OCI-M1 (cell line): ENCODE measurements around the gene KISS1.

Experiments
- DNase-seq: peaks from one replicate; lab custom pipeline; 2025; lab: John Stamatoyannopoulos, UW

The KISS1 gene

DNA sequence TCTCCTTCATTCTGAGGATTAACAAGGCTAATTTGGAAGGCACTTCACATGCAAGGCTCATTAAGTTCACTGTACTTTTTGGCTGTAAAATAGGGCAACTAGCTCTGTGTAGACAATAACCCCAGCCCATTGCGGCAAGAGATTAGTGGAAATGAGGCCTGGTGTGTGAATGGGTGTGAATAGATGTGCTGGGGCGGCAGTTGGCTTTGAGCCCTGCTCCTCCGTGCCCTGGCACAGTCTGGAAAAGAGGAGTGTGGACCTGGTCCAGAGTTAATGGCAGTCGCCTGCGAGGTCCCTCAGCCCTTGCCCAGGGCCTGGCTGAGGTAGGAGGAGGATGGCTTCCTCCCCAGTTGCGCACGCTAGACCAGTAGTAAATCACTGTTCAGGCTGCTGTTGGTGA is 4.8 kb downstream of the KISS1 start:
- DNase-seq: no peak

DNA sequence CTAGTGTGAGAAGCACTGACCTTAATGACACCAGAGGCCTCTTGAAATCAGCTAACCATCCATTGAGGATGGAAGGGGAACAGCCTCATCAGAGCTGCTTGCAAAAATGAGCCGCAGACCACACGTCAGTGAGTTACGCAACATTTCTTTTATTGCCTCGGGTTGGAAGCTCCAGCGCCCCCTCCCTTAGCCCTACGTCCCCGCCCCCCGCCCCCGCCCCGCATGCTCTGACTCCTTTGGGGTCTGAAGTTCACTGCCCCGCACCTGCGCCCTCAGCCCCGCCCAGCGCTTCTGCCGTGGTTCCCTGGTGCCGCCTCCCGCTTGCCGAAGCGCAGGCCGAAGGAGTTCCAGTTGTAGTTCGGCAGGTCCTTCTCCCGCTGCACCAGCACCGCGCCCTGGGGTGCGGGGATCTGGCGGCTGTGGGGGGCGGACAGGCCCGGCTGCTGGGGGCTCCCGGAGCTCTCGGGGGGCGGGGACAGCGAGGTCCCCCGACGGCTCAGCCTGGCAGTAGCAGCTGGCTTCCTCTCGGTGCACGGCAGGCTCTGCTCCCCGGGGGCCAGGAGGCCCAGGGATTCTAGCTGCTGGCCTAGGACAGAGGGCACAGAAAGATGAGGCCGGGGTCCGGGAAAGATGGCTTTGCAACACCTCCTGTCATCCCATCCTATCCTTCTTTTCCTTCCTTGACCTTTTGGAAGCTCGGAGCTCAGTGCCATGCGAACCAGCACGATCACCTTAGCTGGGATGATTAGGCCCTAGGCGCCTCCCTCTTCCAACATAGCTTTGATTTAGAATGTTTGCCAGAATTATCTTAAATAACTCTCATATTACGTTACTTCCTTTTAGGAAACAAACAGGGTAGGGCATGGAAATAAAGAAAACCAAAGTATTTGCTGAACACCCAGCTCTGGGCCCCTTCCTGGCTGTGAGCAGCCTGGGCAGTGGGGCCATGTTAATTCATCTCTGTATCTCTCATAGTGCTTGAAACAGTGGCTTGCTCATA is 5.8 kb downstream of the KISS1 start:
- DNase-seq: peak; percentile 59

DNA sequence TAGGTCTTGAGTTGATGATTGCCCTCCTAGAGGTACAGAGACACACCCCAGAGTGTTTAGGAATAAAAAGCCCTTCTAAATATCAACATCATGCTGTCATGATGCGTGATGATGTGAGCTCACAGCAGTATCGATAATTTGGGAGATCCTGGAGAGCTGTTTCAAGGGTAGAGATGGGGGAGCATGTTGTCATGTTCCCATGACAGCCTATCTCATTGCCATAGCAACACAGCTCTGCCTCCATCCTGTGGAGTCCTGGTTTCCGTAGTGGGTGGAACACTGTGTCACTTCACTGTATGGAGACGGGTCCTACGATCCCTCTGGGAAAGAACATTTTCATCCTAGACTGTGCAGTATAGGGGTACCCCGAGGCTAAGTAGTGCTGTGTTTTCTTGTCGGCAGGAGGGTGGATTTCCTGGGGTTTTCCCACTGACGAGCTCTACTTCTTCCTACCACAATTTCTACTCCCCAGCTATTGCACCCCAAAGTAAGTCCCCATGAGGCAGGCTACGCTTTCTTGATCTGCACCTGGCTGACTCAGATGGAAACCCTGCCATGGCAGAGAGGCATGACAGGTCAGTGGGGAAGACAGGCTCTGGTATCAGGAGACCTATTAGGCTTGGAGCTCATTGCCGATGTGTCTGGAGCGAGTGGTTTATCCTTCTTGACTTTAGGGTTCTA is 7.2 kb downstream of the KISS1 start:
- no peak for DNase-seq

DNA sequence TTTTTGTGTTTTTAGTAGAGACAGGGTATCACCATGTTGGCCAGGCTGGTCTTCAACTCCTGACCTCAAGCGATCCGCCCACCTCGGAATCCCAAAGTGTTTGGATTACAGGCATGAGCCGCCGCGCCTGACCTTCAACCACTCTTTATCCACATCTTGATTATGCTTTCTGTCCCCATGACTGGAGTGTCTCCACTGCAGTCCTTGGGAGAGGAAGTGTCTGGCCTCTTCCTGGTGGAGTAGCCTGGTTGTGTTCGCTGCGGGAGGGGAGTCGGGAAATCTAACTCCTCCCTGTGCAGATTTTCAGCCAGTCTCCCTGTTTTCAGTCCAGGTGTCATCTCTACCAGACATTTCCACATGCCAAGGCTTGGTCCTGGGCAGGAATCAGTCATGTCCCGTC is 9.7 kb downstream of the KISS1 start:
- DNase-seq: no peak

DNA sequence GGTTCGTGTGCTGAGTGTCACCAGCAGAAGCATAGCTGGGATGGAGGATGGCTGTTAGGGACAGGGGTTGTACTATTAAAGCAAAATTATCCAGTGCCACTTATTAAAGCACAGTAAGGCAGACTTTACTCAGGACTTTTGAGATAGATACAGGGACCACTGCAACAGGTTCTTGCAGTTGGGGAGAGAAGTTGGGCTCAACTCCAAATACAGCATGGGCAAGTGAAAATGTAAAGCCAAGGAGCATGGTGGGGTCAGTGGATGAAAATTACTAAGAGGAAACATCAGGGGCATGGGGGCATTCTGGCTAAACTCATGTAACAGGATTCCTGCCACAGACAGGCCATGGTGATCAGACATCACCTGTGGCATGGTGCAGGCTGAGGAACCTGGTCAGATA is 15.2 kb downstream of the KISS1 start:
- DNase-seq: no peak

DNA sequence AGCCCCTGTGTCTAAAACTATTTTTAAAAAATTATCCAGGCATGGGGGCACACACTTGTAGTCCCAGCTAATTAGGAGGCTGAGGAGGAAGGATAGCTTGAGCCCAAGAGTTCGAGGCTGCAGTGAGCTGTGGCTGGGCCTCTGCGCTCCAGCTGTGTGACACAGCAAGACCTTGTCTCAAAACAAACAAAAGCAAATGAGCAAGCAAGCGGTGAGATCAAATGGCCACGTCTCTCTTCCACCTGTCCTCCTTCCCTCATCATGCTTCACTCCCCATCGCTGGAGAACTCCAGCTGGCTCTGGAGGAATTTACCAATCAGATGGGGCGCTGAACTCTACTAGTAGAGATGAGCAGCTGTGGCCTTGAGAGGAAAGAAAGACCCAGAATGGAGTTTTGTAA is 16.2 kb downstream of the KISS1 start:
- no peak for DNase-seq

DNA sequence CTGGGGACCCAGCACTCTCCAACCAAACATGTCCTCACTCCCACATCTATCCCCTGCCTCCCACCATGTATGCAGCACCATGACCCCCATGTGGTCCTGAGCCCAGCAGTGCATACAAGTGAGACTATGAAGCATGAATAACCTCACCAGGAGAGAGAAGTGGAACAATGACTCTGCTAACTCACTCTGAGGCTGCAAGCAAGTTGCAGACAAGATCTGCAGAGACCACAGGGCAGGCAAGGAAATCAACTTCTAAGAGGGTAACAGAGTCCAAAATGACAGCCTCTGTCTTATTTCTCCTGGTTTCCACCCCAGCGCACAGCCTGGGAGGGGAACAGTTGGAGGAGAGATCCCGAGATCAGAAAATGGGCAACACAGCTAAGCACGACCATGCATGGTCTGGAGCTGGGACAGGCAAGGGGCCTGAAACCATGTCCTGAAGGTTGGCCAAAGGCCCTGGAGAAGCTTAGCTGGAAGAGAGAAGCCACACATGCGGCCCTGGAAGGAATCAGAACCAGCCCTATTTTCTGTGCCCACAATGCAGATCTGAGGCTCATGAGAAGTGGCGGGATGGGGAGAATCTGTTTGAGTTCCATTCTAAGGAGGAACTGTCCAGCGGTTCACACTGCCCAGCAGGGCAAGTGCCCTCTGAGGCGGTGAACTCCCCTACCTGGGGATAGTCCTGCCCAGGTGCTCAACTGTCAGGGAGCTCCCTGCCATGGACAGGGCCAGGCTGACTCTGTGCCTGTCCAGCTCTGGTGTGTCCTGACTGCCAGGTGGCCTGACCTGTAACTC is 17.6 kb downstream of the KISS1 start:
- peak; percentile 71 for DNase-seq

DNA sequence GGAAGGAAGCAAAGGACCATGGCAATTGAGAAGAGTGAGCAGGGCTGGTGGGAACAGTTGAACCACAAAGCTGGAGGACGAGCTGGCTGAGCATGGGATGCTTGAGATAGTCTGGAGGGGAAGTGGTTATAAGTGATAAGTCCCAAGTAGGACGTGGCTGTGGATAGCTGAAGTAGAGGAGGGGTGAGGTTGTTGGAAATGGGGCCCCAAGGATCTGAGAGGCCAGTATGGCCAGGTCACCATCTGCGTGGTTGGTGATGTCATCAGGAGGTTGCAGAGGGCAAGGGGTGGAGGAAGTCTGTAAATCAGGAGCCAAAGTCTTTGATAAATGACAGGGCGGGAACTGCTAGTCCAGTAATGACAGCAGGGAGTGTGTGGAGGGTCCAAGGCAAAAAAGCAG is 19.2 kb downstream of the KISS1 start:
- DNase-seq: peak; percentile 98

DNA sequence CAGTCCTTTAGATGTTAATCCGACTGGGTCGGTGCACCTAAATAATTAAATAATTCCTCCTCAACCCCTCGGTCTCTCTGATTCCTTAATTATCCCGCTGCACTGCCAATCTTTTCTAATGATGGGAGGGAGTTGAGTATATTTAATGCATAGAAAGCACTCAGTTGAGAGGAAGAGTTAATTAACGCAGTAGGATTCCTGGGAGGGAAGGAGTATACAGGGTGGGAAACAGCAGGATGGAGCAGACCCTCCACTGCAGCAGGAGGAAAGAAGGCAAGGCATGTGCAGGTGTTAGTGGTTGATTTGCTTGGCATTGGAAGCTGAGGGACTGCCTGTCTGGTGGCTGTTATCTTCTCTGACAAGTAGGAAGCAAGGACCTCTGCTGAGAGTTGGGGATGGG is 20.2 kb downstream of the KISS1 start:
- DNase-seq: peak; percentile 62

DNA sequence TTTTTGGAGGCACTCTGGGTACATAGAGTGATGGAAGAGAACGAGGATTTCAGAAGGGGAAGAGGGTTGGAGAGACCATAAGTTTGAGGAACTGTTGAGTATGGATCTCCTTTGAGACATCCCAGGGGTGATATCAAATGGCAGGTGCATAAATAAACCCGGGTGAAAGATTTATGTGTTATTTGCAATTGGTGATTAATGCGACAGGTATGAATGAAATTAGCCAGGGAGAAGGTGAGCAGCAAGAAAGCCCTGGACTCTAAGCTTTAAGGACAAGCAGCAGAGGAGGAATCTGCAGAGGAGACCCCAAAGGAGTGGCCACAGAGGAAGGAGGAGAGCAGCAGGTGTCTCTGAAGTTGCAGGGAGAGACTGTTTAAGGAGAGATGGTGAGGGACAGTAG is 21.3 kb downstream of the KISS1 start:
- no peak for DNase-seq

DNA sequence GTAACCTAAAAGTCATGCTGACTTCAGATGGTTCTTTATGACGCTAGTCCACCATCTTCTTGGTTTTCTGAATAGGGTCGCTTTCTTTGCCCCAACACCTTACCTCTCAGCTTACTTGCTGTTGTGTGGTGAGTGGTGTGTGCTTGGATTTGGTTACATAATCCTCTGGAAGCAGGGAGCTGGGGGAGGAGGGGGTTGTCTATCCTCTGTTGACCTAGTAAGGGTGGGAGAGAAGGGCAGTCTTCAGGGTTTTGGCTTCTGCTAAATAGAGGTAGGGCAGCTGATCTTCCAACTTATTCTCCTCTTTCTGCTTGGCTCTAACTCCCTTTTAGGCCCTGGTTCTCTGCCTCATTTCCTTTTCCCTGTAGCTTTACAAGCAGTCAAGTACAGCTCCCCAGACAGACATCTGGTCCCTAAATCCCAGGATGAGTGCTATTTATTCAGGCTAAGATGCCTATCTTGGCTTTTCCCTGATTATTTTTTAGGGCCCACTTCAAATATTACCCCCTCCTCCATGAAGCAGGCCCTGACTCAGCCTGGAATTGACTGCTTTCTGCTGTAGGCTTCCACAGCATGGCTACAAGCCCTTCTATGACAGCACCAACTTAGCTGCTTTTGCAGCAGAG is 23.8 kb downstream of the KISS1 start:
- DNase-seq: no peak

DNA sequence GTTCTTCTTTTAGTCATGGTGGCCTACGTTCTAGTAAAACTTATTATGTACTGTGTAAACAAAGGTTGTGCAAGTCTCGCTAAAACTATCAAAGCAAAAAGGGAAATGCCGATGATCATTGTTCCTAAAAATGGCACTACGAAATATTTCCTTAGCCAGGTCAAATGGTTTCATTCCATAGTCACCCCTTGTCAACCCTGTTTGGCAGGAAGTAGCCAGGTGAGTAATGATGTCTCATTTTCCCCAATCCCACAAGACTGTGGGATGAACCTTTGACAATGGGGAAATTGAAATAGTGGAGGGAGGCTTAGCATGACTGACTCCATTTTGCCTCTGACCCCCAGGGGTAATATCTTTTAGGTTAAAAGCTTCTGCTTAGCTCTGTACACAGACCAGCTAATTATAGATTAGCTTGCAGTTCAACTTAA is 24.5 kb downstream of the KISS1 start:
- DNase-seq: no peak

DNA sequence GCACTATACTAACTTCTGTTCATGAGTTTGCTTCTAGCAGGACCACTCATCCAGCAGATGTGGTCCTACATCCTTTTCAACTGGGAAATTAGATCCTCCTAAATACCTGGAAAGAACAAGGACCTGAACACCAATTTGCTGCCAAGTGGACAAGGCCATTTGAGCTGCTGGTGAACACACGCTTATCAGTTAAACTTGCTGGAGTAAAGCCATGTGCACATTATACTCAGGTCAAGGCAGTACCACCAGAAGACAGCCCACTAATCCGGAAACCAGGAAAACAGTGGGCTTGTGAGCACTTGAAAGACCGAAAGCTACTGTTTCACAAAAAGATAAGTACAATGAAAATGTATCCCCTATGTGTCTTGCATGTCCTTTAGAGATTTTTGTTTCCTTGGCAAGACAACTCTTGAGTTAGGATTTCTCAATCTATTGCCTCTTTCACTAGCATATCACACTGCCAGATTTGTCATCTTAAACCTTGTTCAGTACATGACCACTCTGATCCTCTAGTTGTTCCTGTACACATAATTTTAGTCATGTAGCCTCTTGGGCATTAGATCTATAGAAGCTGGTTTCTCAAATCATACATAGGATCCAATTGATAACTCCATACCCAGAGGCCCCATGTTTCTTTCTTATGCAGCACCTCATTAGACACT is 25.7 kb downstream of the KISS1 start:
- no peak for DNase-seq

DNA sequence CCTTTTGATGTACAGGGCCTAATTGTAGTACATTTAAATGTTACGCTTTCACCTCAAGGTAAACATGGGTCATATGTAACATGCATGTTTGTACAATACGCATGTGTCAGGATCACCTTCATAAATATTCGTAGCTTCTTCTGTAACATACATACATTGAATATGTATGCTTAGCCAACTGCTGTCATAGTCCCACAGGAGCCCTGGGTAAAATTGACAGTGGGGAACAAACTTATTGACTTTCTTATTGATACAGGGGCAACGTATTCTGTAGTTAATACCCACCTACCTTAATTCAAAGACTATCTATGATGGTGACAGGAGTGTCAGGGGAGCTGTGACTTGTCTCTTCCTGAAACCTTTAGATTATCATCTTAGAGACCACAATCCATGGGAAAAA is 26.4 kb downstream of the KISS1 start:
- peak; percentile 68 for DNase-seq

DNA sequence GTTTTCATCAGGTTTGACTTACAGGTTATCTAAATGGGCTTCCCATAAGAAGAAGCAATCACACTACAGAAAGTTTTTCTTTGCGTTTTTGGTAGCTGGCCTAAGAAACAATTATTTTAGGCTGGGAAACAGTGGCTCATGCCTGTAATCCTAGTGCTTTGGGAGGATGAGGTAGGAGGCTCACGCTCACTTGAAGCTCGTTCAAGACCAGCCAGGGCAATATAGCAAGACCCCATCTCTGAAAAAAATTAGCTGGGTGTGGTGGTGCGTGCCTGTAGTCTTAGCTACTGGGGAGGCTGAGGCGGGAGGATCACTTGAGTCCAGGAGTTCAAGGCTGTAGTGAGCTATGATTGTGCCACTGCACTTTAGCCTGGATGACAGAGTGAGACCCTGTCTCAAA is 28.6 kb downstream of the KISS1 start:
- DNase-seq: no peak

DNA sequence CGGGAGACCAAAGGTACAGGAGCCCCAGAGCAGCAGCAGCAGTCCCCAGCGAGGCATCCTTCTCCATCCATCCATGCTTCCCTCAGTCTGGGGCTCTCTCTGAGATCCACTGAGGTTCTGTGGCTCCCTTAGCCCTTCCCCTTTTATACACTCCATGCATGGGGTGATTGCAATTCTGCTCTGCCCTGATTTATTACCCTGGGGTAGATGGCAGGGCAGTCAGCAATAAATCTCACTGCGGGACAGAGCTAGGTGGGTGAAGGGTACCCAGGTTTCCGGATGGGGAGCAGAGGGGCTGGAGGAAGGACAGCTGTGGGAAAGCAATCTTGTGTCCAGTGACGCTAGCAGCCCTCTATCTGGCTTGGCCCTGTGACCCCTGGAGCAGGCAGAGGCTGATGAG is 30.1 kb downstream of the KISS1 start, which contains the start of gene REN:
TSS of gene REN (minus strand) at position 119 of the 400 bp plus-strand sequence. CDS start at position 75, 44 bp downstream.
- DNase-seq: no peak

DNA sequence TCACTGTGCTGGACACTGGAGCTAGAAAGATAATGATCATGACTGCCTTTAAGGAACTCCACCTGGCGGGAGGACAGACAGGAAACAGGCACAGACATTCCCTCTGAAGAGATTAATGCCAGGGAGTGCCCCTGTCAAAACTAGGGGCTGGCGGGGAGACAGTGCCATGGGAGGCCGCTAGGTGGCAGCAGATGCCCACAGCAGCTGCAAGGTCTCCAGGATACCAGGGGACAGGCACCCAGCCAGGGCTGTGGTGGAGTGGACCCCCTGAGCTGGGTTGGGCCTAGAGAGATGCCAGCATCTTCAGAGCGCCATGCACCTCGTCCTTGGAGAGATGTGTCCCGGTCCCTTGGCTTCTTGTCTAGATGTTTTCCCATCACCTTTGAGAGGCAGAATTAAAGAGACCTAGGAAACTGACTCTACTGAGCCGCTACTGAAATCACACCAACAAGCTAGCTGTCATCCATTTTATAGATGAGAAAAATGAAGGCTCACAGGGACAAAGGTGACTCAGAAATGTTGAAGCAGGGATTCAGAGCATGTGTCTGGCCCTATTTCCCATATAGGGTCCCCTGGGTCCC is 33.7 kb downstream of the KISS1 start:
- DNase-seq: peak; percentile 89

DNA sequence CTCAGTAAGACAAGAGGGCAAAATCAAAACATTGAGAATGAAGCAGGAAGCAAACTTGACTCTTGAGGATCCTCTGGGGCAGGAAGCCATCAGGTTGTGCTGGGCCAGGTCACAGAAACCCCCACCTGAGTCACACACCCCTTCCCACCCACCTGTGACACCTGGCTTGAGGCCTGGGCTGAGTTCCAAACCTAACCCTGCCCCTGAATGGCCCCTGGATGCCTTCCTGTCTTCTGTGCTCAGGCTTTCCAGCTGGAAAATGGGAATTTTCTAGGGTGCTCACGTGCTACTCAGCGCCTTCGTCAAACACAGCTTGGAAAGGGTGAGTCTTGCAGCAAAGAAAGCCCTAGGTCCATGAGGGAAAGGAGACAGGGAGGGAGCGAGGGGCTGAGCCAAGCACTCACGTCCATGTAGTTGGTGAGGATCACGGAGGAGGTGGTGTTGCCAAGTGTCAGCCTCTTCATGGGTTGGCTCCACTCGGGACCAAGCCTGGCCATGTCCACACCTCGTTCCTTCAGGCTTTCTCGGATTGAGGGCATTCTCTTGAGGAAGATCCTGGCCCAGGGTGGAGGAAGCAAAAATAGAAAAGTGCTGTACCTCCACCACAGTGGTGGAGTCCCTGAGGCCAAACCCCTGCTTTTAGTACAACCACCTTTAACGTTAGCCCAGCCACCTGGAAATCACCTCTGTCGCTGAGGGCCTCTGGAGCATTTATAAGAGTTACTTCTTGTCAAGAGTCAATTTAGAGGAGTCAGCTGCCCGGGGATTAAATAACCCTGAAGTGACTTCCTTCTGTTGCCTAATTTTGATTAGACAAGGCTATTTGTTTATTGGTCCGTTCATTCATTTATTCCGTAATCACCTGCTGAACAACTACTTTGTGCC is 34.4 kb downstream of the KISS1 start:
- no peak for DNase-seq

DNA sequence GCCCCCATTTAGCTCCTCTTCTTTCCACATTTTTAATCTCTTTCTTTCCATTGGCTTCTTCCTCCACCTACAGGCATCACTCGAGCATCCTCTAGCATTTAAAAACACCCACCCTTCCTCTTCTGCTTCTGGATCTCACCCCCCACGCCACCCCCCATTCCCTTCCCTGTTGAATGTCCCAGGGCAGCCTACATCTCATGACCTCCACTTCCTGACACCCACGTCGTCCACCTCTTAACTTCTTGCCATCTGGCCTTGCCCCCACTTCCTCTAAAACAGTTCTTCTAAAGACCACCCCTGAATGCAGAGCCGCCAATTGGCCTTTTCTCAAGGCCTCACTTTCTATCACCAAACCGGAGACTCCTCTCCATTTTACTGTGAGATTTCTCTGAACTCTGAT is 38.3 kb downstream of the KISS1 start:
- DNase-seq: no peak

DNA sequence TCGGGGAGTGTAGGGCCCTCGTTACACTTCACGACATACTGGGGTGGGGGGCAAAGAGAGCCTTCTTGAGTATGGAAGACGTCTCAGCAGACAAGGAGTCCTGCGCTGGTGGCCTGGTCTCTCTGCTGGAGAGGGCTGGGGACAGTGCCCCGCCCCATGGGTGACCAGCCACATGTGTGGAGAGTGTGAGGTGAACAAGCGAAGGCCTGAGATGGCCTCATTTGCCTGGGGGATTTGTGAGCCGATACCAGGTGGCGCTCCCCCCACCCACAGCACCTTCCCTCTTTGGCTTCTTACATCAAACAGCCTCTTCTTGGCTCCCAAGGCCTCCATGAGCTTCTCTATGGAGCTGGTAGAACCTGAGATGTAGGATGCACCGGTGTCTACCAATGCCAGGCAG is 40.4 kb downstream of the KISS1 start:
- DNase-seq: no peak
